Activated CD8-positive, alpha-beta memory T cell treated with anti-CD3 and anti-CD28 coated beads, Interleukin-2, amount 50 U/mL, for 1 hour (primary cell): ENCODE data around the gene ADAMTS6.
"Not testable (repeated sequence)": the region's sequence is repeated elsewhere in the genome, so short reads cannot be mapped to it uniquely, and the experiment has no call there.

Experiments used
- DNase-seq: peaks from one replicate; pipeline ENCODE4 v3.0.0-alpha.2; 2020; ENCODE audit errors: extremely low read depth

The ADAMTS6 gene, protein sequence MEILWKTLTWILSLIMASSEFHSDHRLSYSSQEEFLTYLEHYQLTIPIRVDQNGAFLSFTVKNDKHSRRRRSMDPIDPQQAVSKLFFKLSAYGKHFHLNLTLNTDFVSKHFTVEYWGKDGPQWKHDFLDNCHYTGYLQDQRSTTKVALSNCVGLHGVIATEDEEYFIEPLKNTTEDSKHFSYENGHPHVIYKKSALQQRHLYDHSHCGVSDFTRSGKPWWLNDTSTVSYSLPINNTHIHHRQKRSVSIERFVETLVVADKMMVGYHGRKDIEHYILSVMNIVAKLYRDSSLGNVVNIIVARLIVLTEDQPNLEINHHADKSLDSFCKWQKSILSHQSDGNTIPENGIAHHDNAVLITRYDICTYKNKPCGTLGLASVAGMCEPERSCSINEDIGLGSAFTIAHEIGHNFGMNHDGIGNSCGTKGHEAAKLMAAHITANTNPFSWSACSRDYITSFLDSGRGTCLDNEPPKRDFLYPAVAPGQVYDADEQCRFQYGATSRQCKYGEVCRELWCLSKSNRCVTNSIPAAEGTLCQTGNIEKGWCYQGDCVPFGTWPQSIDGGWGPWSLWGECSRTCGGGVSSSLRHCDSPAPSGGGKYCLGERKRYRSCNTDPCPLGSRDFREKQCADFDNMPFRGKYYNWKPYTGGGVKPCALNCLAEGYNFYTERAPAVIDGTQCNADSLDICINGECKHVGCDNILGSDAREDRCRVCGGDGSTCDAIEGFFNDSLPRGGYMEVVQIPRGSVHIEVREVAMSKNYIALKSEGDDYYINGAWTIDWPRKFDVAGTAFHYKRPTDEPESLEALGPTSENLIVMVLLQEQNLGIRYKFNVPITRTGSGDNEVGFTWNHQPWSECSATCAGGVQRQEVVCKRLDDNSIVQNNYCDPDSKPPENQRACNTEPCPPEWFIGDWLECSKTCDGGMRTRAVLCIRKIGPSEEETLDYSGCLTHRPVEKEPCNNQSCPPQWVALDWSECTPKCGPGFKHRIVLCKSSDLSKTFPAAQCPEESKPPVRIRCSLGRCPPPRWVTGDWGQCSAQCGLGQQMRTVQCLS (N-terminal part only)

DNA sequence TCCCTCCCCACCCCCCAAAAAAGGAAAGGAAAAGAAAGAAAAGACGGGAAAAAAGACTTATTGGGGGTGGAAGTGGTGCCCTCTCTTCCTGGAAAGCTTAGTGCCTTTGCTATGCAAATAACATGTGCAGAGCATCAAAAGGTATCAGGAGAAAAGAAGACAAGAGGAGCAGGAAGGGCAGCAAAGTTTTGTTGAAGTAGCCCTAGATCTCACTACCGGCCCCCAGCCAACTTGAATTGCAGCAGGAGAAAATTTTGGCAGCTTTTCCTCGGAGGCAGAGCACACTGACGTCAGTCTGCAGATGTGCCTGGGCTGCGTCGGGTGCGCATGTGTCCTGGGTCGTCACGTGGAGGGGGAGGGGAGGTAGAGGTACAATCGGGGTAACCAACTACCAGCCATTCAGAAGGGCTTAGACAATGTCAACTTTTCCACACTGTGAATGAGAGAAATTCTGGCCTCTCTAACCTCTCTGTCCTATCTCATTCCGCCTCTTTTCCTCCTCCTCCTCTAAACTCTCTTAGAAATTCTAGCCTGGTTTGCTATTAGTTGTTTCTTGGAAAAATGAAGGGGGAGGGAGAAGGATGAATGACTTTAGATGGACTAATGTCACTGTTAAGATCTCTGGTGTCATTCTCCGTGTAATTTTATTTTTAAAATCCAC is at the start of gene ADAMTS6:
Gene ADAMTS6, minus strand, starts transcription at position 286 of the 661 bp plus-strand sequence. CDS start 8,247 bp downstream, outside the sequence.
- peak; percentile 74 for DNase-seq

DNA sequence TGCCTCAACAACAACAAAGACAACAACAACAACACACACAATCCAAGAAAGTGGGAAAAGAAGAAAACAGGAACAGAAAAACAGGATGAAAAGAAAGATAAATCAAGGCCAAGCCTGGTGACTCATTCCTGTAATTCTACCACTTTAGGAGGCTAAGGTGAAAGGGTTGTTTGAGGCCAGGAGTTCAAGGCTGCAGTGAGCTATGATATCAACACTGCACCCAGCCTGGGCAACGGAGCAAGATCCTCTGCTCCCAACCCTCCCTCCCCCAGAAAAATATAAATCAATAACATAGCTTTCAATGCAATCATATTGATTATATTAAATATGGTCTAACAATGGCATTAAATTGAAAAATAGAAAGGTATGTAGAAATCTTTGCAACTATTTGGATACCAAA is 49.2 kb upstream of the ADAMTS6 start:
- DNase-seq: no peak

- DNase-seq: no peak
Measured at GRCh38 chr5:65525726-65526125, 44.0 kb upstream of the ADAMTS6 start.

- DNase-seq: no peak
Measured at GRCh38 chr5:65512170-65512937, 30.6 kb upstream of the ADAMTS6 start.

GRCh38 chr5:65508978-65509377 is 27.3 kb upstream of the ADAMTS6 start:
- DNase-seq: no peak

DNA sequence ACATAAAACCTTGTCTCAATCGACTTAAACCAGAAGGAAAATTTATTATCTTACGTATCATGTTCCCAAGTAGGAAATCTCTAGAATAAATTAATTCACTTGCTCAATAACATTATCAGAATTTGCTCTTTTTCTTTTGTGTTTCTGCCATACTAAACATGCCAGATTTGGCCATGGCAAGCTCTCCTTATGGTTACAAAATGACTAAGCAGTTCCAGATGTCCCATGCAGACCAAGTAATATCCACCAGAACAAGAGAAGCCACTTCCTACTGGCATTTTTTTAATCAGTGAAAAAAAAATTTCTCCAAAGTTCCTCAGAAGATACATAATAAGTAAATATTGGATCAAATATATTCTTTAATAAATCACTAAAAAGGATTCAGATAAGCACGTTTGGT is 25.2 kb upstream of the ADAMTS6 start:
- no peak for DNase-seq

DNA sequence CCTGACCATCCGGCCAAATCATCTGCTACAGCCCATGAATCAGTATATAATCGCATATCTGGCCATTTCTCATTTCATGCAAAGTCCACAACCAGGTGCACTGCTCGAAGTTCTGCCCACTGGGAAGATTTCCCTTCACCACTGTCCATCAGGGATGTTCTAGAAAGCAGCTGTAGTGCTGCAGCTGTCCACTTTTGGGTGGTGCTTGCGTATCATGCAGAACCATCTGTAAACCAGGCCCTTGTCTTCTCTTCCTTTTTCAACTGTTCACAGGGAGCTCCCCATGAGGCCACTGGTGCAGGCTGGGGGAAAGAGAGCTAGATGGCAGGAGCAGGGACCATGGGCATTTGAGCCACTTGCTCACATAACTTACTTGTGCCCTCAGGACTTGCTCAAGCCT is 7.4 kb upstream of the ADAMTS6 start:
- DNase-seq: no peak

- DNase-seq: not testable (repeated sequence)
Measured at GRCh38 chr5:65488038-65488687, 6.4 kb upstream of the ADAMTS6 start.

DNA sequence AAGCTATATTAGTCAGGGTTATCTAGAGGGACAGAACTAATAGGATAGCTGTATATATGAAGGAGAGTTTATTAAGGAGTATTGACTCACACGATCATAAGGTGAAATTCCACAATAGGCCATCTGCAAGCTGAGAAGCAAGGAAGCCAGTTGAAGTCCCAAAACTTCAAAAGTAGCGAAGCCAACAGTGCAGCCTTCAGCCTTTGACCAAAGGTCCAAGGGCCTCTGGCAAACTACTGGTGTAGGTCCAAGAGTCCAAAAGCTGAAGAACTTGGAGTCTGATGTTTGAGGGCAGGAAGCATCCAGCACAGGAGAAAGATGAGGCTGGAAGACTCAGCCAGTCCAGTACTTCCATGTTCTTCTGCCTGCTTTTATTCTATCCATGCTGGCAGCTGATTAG is 5.1 kb upstream of the ADAMTS6 start:
- DNase-seq: not testable (repeated sequence)

DNA sequence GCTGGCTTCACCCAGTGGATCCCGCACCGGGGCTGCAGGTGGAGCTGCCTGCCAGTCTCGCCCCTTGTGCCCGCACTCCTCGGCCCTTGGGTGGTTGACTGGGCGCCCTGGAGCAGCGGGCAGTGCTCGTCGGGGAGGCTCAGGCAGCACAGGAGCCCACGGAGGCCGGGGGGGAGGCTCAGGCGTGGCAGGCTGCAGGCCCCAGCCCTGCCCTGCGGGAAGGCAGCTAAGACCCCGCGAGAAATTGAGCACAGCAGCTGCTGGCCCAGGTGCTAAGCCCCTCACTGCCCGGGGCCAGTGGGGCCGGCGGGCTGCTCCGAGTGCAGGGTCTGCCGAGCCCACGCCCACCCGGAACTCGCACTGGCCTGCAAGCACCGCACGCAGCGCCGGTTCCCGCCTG is 3.7 kb upstream of the ADAMTS6 start:
- DNase-seq: no peak

- DNase-seq: no peak
Measured at GRCh38 chr5:65483546-65484346, 2.0 kb upstream of the ADAMTS6 start.

- no peak for DNase-seq
Measured at GRCh38 chr5:65482736-65483545, 1.2 kb upstream of the ADAMTS6 start.

DNA sequence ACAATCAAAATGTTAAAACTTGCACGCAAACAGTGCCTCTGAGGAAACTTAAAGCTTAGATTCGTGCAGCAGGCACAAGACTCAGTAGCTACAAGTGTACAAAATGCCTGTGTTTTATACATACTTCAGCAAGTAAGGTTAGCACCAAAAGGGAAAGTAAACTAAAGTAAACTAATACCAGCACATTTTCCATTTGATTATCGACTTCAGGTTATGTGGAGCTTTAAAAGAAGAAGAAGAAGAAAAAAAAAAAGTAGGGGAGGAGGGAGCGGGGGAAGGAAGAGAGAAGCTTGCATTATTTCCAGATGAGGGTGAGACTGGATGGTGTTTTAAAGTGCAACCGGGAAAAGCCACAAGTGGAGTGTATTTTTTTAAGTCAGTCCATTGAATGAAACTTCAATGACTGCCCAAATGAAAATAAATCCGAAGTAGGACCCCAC is 596 bp upstream of the ADAMTS6 start:
- no peak for DNase-seq

DNA sequence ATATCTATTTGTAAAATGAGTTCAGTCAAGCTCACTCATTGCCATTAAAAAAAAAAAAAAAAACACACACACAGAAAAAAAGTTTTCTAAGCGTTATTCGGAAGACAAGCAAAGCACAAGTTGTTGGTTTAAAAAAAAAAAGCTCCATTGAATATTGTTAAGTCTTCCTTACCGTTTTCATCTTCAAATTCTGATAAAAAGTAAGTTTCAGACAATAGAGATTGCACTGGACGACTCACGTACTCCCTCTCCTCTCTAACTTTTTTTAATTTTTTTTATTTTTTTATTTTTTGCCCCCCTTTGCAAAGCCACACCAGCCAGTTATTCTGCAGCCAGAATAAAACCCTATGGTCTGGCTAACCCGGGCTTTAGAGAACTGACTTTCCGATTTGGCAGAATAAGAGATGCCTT is 544 bp downstream of the ADAMTS6 start:
- DNase-seq: no peak

DNA sequence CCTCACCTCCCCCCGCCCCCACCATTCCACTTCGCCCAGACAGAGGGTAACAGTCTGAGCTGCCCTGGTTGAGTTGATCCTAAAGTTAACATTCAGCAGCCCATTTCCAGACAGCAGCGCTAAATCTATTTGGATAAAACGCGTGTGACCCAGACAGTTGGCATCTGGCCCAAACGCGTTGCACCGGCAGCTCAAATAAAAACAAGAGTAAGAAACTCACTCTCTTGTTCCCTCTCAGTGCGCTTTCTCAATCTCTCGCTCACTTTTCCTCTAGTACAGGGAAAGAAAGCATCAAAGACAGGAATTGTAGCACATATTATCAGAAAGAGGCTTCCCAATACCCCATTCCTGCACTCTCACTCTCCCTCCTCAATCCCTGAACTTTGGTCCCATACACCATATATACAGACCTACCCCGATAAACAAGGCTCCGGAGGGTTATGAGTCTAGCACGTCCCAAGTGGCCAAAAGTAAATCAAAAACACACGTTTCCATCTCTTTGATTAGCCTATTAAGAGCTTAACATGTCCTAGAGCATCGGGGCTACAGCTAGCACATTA is 1.3 kb downstream of the ADAMTS6 start:
- DNase-seq: no peak

DNA sequence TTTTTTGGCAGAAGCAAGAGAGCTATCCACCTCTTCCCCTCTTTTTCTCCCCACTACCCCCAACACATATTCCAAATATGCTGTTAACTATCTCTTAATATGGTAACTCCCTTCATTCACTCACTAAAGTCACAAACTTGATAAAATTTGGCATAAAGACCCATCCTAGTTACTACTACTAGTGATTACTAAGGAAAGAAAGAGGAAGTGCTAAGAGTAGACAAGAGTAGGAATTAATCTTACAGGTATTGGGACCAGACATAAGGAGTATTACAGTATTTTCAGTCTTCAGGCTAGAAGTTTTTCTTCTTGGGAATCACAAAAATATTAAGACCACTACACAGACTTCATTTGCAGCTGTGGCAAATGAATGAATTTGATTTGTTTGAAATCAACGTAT is 2.2 kb downstream of the ADAMTS6 start:
- DNase-seq: no peak

GRCh38 chr5:65478336-65478735 is 3.4 kb downstream of the ADAMTS6 start:
- no peak for DNase-seq

GRCh38 chr5:65475895-65476294 is 5.8 kb downstream of the ADAMTS6 start:
- no peak for DNase-seq

GRCh38 chr5:65475336-65475735 is 6.4 kb downstream of the ADAMTS6 start:
- DNase-seq: no peak
